GM19240 (cell line): ENCODE data around the gene C12orf43.

Experiments
- DNase-seq: peaks from one replicate; pipeline ENCODE4 v3.0.0; 2011; ENCODE audit warnings: low spot score; ENCODE audit not compliant: insufficient read length

Gene C12orf43

DNA sequence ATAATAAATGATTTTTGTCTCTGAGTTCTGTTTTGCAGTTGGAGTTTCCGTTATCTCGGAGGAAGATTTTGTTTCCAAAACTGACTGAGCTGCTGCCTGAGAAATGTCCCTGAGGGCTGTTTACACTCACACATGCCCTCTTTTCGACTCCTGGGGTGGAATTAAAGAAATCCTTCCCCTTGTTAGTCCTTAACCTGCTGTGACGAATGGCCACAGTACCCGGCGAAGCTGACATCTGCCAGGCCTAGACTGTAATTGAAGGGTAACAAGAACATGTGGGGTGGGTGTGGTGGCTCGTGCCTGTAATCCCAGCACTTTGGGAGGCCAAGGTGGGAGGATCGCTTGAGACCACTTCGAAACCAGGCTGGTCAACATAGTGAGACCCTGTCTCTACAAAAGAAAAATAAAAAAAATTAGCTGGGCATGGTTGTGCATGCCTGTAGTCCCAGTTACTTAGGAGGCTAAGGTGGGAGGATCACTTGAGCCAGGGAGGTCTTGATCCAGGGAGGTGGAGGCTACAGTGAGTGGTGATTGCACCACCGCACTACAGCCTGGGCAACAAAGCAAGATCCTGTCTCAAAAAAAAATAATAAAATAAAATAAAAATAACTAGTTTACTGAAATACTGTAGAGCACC lies 14.4 kb upstream of the C12orf43 start:
- no peak for DNase-seq

DNA sequence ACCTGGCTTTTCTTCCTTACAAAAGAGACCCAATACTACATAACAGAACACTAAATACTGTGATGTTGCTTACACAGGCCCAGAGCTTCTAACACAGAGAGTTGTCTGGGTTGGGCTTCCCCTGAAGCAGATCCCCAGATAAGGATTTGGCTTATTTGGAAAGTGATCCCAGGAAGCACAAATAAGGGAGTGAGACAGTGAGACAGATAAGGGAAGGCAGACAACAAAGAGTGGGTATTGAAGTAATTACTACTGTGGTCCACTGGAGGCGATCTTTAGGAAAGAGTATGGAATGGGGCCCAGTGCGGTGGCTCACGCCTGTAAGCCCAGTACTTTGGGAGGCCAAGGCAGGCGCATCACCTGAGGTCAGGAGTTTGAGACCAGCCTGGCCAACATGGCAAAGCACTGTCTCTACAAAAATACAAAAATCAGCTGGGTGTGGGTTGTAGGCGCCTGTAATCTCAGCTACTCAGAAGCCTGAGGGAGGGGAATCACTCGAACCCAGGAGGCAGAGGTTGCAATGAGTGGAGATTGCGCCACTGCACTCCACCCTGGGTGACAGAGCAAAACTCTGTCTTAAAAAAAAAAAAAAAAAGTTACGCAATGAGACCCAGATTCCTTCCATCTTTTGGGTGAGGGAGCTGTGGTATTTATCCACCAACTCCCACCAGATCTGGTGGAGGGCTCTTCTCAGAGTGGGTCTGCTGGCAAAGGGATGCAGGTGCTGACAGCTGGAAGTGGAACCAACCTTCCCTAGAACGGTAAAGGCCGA lies 10.2 kb upstream of the C12orf43 start:
- DNase-seq: no peak

DNA sequence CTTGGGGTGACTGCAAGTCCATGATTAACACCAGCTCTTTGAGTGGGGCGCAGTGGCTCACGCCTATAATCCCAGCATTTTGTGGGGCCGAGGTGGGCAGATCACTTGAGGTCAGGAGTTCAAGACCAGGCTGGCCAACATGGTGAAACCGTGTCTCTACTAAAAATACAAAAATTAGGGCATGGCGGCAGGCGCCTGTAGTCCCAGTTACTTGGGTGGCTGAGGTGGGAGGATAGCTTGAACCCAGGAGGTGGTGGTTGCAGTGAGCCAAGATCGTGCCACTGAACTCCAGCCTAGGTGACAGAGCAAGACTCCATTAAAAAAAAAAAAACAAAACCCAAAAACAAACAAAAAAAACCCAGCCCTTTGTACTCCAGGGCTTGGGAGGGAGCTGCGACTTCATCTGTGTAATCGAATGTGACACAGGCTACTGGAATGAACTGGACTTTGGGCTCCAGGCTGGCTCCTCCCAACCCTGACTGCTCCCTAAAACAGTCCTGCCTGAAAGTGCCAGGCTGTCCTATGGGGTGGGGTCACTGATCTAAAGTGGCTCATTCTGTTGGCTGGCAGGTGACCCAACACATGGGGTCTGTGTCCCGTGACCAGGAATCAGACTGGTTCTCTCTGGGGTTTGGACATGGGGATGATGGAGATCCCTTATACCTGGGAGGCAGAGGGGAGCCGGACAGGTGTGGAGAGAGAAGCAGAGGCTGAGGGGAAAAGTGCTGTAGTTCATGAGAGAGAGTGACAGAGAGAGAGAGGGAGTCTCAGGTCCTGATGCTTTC lies 9.3 kb upstream of the C12orf43 start:
- no peak for DNase-seq

- DNase-seq: no peak
These were observed 7.5 kb upstream of the C12orf43 start for GRCh38 chr12:121023799-121024198.

- no peak for DNase-seq
These were observed 6.4 kb upstream of the C12orf43 start for GRCh38 chr12:121022713-121023112.

- no peak for DNase-seq
These were observed 5.5 kb upstream of the C12orf43 start for GRCh38 chr12:121021754-121022153.

DNA sequence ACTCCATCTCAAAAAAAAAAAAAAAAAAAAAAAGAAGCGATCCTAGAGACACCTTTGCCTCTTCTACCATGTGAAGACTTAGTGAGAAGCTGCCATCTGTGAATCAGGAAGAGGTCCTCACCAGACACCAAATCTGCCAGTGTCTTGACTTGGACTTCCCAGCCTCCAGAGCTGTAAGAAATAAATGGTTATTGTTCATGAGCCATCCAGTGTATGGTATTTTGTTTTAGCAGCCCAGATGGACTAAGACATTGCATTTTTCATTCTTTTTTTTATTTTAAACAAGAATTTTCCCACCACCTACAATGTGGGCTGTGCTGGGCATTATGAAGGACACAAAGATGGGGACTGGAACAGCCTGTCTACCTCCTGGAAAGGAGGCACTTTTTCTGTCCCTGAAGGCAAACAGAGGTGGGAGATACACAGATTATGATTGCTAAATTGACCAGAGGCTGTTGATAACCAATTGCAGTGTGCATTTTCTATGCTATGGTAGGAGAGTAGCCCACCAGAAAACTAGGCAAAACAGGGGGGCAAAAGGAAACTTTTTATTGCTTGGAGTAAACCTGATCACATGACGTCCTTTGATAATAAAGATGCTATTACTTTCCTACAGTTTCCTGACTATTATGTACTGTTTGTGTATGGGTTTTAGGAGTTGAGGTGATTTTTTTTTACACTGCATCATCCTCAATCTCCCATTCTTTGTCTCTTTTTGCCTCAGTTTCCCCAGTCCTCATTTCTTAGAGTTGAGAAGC lies 2.8 kb upstream of the C12orf43 start:
- no peak for DNase-seq

- no peak for DNase-seq
These were observed 1.7 kb upstream of the C12orf43 start for GRCh38 chr12:121017966-121018491.

DNA sequence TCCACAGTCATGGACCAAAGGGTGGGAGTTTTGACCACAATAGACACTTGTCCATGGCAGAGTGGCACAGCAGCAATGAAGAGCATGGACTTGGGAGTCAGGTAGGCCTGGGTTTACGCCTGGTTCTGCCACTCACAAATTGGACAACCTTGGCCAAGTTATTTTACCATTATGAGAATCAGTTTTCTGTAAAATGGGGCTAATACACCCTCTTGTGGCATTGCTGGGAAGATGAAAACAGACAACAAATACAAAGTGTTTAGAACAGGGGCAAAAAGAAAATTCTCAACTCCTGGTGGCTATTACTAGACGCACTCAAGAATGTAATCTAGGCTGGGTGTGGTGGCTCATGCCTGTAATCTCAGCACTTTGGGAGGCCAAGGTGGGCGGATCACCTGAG lies 2.6 kb downstream of the C12orf43 start:
- DNase-seq: no peak

- no peak for DNase-seq
These were observed 4.5 kb downstream of the C12orf43 start for GRCh38 chr12:121011820-121012219.

- no peak for DNase-seq
These were observed 5.4 kb downstream of the C12orf43 start for GRCh38 chr12:121010860-121011259.

DNA sequence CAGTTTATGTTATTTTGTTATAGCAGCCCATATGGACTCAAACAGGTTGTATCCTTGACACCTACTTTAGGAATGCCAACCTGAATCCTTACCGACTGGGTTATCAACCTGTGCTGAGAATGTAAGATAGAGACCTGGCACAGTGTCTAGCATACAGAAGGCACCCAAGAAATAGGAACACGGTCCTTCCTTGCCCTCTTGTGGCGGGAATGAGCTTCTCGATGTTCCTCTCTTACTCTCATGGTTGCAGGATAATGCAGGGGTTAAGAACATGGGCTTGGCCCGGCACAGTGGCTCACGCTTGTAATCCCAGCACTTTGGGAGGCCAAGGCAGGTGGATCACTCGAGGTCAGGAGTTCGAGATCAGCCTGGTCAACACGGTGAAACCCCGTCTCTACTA lies 6.5 kb downstream of the C12orf43 start:
- DNase-seq: no peak

DNA sequence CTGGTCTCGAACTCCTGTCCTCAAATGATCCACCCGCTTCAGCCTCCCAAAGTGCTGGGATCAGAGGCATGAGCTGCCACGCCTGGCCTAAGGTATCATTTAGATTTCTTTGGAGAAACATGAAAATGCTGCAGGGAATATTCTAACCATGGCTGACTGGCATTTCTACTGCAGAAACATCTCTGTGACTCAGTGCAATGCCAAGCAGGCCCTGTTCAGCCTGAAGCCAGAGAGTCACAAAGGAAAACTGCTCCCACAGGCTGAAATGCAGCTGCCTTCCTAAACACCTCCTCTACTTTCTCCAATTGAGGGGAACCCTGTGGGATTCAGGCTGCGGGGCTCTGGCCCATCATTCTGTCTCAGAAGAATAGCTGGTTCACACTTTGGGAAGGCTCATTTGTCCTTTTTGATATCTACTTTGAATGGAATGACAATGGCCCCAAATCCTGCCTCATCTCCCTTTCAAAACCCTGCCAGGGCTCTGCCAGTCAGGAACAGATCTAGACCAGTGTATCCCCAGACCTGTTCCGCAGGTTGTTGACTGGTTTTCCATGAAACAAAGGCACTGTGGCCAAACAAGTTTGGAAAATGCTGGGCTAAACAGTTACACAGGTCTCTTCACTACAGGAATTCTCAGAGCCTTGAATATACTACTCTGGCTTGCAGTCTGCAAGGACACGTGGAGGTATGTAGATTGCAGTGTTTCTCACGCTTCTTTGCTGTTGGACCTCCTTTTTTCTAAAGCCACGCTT lies 7.8 kb downstream of the C12orf43 start:
- no peak for DNase-seq

GRCh38 chr12:121005346-121005815 lies 10.9 kb downstream of the C12orf43 start:
- no peak for DNase-seq

- no peak for DNase-seq
These were observed 12.0 kb downstream of the C12orf43 start for GRCh38 chr12:121004253-121004815.

GRCh38 chr12:121003650-121004049 lies 12.6 kb downstream of the C12orf43 start:
- DNase-seq: no peak

DNA sequence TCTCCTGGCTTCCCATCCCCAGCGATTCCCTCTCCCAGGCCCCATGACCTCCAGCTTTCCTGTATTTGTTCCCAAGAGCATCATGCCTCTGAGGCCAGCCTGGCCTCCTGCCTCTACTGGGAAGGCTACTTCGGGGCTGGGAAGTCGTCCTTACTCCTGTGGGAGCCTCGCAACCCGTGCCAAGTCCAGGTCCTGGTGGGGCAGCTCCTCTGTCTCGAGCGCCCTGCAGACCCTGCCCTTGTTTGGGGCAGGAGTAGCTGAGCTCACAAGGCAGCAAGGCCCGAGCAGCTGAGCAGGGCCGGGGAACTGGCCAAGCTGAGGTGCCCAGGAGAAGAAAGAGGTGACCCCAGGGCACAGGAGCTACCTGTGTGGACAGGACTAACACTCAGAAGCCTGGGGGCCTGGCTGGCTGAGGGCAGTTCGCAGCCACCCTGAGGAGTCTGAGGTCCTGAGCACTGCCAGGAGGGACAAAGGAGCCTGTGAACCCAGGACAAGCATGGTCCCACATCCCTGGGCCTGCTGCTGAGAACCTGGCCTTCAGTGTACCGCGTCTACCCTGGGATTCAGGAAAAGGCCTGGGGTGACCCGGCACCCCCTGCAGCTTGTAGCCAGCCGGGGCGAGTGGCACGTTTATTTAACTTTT lies 14.3 kb downstream of the C12orf43 start:
- no peak for DNase-seq

DNA sequence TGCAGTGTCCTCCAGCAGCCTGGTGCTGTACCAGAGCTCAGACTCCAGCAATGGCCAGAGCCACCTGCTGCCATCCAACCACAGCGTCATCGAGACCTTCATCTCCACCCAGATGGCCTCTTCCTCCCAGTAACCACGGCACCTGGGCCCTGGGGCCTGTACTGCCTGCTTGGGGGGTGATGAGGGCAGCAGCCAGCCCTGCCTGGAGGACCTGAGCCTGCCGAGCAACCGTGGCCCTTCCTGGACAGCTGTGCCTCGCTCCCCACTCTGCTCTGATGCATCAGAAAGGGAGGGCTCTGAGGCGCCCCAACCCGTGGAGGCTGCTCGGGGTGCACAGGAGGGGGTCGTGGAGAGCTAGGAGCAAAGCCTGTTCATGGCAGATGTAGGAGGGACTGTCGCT lies 15.2 kb downstream of the C12orf43 start:
- DNase-seq: no peak

GRCh38 chr12:121000530-121000929 lies 15.8 kb downstream of the C12orf43 start:
- no peak for DNase-seq
